ENCODE results near the gene FRMD4B.

Gene FRMD4B

DNA sequence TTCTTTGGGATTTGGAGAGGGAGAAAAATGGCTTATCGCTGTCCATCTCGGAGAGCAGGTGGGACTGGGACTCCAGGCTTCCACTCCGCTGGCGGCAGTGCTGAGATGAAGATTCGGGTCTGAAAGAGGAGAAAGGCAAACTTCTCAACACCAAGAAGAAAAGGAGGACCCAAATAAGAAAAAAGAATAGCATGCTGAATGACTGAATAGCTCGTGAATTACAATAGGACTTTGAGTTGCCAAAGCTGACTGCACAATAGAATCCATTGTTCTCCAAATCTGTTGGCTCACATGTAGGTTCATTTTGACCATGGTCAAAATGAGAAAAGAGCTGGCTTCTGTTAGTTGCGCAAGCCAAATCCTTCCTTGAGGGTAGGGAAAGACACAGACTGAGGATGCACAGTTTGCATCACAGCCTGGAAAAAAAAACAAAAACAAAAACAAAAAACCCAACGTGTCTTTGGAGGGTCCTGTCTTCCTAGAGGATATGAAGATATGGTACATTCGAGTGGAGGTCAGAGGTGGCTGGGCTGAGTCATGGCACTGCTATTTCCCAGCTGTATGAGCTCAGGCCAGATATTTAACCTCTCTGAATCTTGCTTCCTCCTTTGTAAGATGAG, 204.2 kb downstream of the FRMD4B start:
- Histone ChIP-seq H2AFZ (ENCODE audit: low read depth, low read length) (no peak overlapping the region), H3K27ac (ENCODE audit: low read length) (no peak overlapping the region), H3K27me3 (ENCODE audit: insufficient read depth, low read length, poor library complexity) (no peaks in the 10 kb centered on the region), H3K4me1 (ENCODE audit: insufficient read depth, low read length) (no peaks in the 10 kb centered on the region), H4K20me1 (ENCODE audit: insufficient read depth, low read length) (no peaks in the 10 kb centered on the region), H3K9ac (ENCODE audit: low read depth, low read length) (no peak overlapping the region), H3K79me2 (ENCODE audit: insufficient read depth, low read length) (no peaks in the 10 kb centered on the region), H3K36me3 (ENCODE audit: insufficient read depth, low read length) (peaks cover 80% of the 10 kb centered on the region), H3K9me3 (ENCODE audit: insufficient read depth, low read length, severe bottlenecking) (no peaks in the 10 kb centered on the region), H3K4me2 (ENCODE audit: insufficient read depth, low read length) (no peak overlapping the region), H3K4me3 (ENCODE audit: low read depth in 1 of 2, low read length in 2 of 2) (no peak overlapping the region)
- TF ChIP-seq, protein P1, sequence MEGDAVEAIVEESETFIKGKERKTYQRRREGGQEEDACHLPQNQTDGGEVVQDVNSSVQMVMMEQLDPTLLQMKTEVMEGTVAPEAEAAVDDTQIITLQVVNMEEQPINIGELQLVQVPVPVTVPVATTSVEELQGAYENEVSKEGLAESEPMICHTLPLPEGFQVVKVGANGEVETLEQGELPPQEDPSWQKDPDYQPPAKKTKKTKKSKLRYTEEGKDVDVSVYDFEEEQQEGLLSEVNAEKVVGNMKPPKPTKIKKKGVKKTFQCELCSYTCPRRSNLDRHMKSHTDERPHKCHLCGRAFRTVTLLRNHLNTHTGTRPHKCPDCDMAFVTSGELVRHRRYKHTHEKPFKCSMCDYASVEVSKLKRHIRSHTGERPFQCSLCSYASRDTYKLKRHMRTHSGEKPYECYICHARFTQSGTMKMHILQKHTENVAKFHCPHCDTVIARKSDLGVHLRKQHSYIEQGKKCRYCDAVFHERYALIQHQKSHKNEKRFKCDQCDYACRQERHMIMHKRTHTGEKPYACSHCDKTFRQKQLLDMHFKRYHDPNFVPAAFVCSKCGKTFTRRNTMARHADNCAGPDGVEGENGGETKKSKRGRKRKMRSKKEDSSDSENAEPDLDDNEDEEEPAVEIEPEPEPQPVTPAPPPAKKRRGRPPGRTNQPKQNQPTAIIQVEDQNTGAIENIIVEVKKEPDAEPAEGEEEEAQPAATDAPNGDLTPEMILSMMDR (IDR thresholded peaks at IDR 0.05; ENCODE audit: borderline replicate concordance, extremely low read depth, low read length, poor library complexity, severe bottlenecking): no peak
- no peak for TF ChIP-seq EZH2 (IDR thresholded peaks at IDR 0.05; ENCODE audit: borderline replicate concordance, low read depth, low read length, severe bottlenecking)
- ATAC-seq (ENCODE audit: insufficient read depth, low read depth): no peak
- no peak for DNase-seq

GRCh38 chr3:69180869-69181591, 204.9 kb downstream of the FRMD4B start:
- no peaks in the 10 kb centered on the region for H3K79me2 ChIP-seq (ENCODE audit: insufficient read depth, low read length)
- no peak overlapping the region for H3K4me3 ChIP-seq (ENCODE audit: low read depth in 1 of 2, low read length in 2 of 2)
- ATAC-seq (ENCODE audit: insufficient read depth, low read depth) (no peak), DNase-seq (no peak)
- H3K4me2 ChIP-seq (ENCODE audit: insufficient read depth, low read length): no peak overlapping the region
- H3K27me3 ChIP-seq (ENCODE audit: insufficient read depth, low read length, poor library complexity): no peaks in the 10 kb centered on the region
- peaks cover 80% of the 10 kb centered on the region for H3K36me3 ChIP-seq (ENCODE audit: insufficient read depth, low read length)
- no peaks in the 10 kb centered on the region for H3K4me1 ChIP-seq (ENCODE audit: insufficient read depth, low read length)
- no peak overlapping the region for H2AFZ ChIP-seq (ENCODE audit: low read depth, low read length)
- H3K9ac ChIP-seq (ENCODE audit: low read depth, low read length): no peak overlapping the region
- H4K20me1 ChIP-seq (ENCODE audit: insufficient read depth, low read length): no peaks in the 10 kb centered on the region
- H3K27ac ChIP-seq (ENCODE audit: low read length): no peak overlapping the region
- no peaks in the 10 kb centered on the region for H3K9me3 ChIP-seq (ENCODE audit: insufficient read depth, low read length, severe bottlenecking)
- TF ChIP-seq, protein P1 (IDR thresholded peaks at IDR 0.05; ENCODE audit: borderline replicate concordance, extremely low read depth, low read length, poor library complexity, severe bottlenecking): no peak
- TF ChIP-seq EZH2 (IDR thresholded peaks at IDR 0.05; ENCODE audit: borderline replicate concordance, low read depth, low read length, severe bottlenecking): no peak

GRCh38 chr3:69179740-69180372, 206.0 kb downstream of the FRMD4B start:
- no peaks in the 10 kb centered on the region for H3K79me2 ChIP-seq (ENCODE audit: insufficient read depth, low read length)
- no peaks in the 10 kb centered on the region for H3K4me1 ChIP-seq (ENCODE audit: insufficient read depth, low read length)
- ATAC-seq (ENCODE audit: insufficient read depth, low read depth): no peak
- no peaks in the 10 kb centered on the region for H3K9me3 ChIP-seq (ENCODE audit: insufficient read depth, low read length, severe bottlenecking)
- no peaks in the 10 kb centered on the region for H4K20me1 ChIP-seq (ENCODE audit: insufficient read depth, low read length)
- H3K4me3 ChIP-seq (ENCODE audit: low read depth in 1 of 2, low read length in 2 of 2): no peak overlapping the region
- no peak overlapping the region for H2AFZ ChIP-seq (ENCODE audit: low read depth, low read length)
- no peaks in the 10 kb centered on the region for H3K27me3 ChIP-seq (ENCODE audit: insufficient read depth, low read length, poor library complexity)
- no peak for DNase-seq
- H3K36me3 ChIP-seq (ENCODE audit: insufficient read depth, low read length): peaks cover 80% of the 10 kb centered on the region
- no peak for TF ChIP-seq EZH2 (IDR thresholded peaks at IDR 0.05; ENCODE audit: borderline replicate concordance, low read depth, low read length, severe bottlenecking)
- TF ChIP-seq, protein P1 (IDR thresholded peaks at IDR 0.05; ENCODE audit: borderline replicate concordance, extremely low read depth, low read length, poor library complexity, severe bottlenecking): no peak
- no peak overlapping the region for H3K4me2 ChIP-seq (ENCODE audit: insufficient read depth, low read length)
- H3K27ac ChIP-seq (ENCODE audit: low read length): no peak overlapping the region
- no peak overlapping the region for H3K9ac ChIP-seq (ENCODE audit: low read depth, low read length)

All from DND-41 (cell line).